Measurements from ENCODE around the gene PRSS37.

DNA sequence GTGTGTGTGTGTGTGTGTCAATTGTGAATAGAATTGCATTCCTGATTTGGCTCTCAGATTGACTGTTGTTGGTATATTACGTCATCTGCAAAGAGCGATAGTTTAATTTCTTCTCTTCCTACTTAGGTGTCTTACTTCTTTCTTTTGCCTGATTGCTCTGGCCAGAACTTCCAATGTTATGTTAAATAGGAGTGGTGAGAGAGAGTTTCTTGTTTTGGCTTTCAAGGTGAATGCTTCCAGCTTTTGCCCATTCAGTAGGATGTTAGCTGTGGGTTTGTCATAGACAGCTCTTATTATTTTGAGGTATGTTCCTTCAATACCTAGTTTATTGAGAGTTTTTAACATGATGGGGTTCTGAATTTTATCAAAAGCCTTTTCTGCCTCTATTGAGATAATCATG is 34.2 kb upstream of the PRSS37 start:
- TF ChIP-seq EZH2 (IDR thresholded peaks at IDR 0.05) = no peak
- TF ChIP-seq POLR2AphosphoS5 (IDR thresholded peaks at IDR 0.05; ENCODE audit: borderline replicate concordance, low read depth, low read length) = no peak
- TF ChIP-seq FOXP2 (optimal IDR thresholded peaks at IDR 0.05; ENCODE audit: control extremely low read depth, extremely low read length, insufficient read depth) = no peak

All from SK-N-MC (cell line).